ENCODE data around the gene OR7A17. TPM values are rescaled to one million over a fixed set of nuclear protein-coding genes. Genes with fewer than 3 reads are reported as not detected.

OR7A17 gene
- not detected for total RNA-seq
- polyA plus RNA-seq (2013, experiment 1 of 2) = not detected
- not detected for polyA plus RNA-seq (2013, experiment 2 of 2)
- 0 to 0.18 (median 0) reads per million in 172 experiments for total RNA-seq

GRCh38 chr19:14886032-14886431, at the start of gene OR7A17:
OR7A17 (minus strand) TSS chr19:14886132; CDS start chr19:14881355, 4,777 bp downstream.
- DNase-seq = no peak
- no peak within 1 kb of the TSS for H3K27ac ChIP-seq (ENCODE audit: low read depth in 1 of 2, low read length in 2 of 2)
- H3K4me3 Mint-ChIP-seq = no peak within 1 kb of the TSS
- intact Hi-C loops (cut with DNase I, micrococcal nuclease) = loop anchor here (5.0 kb wide), 2 partner anchors 99 to 964 kb away; no protein-coding TSS in a partner anchor
- no peaks in the 10 kb centered on the region for H3K9me3 Mint-ChIP-seq
- H3K4me3 ChIP-seq (ENCODE audit: low read length) = no peak within 1 kb of the TSS
- no peak for ATAC-seq (ENCODE audit: poor library complexity)
- H3K4me1 ChIP-seq (ENCODE audit: insufficient read depth, low read length) = peaks cover 3% of the 10 kb centered on the region
- ChIA-PET POLR2A (no interaction called here), CTCF (interaction anchor here (0.7 kb wide), 1 partner anchor 18 kb away, joined by 3 read pairs; no protein-coding TSS in a partner anchor)
- H3K27me3 ChIP-seq (ENCODE audit: control insufficient read depth in 1 of 2, insufficient read depth in 2 of 2, low read length in 2 of 2) = peaks cover 7 to 10% of the 10 kb centered on the region in 2 experiments
- H3K36me3 ChIP-seq (ENCODE audit: insufficient read depth, low read length) = no peaks in the 10 kb centered on the region
- no peaks in the 10 kb centered on the region for H3K36me3 Mint-ChIP-seq (ENCODE audit: low read depth)
- H3K27me3 Mint-ChIP-seq = peaks cover 32% of the 10 kb centered on the region
- TF ChIP-seq, protein P1, sequence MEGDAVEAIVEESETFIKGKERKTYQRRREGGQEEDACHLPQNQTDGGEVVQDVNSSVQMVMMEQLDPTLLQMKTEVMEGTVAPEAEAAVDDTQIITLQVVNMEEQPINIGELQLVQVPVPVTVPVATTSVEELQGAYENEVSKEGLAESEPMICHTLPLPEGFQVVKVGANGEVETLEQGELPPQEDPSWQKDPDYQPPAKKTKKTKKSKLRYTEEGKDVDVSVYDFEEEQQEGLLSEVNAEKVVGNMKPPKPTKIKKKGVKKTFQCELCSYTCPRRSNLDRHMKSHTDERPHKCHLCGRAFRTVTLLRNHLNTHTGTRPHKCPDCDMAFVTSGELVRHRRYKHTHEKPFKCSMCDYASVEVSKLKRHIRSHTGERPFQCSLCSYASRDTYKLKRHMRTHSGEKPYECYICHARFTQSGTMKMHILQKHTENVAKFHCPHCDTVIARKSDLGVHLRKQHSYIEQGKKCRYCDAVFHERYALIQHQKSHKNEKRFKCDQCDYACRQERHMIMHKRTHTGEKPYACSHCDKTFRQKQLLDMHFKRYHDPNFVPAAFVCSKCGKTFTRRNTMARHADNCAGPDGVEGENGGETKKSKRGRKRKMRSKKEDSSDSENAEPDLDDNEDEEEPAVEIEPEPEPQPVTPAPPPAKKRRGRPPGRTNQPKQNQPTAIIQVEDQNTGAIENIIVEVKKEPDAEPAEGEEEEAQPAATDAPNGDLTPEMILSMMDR (IDR thresholded peaks at IDR 0.05) = no peak
- no peaks in the 10 kb centered on the region for H3K9me3 ChIP-seq (ENCODE audit: control insufficient read depth in 1 of 2, insufficient read depth in 1 of 2, low read length in 2 of 2)
- no peaks in the 10 kb centered on the region for H3K4me1 Mint-ChIP-seq (ENCODE audit: low read depth)
- no peak within 1 kb of the TSS for H3K27ac Mint-ChIP-seq

DNA sequence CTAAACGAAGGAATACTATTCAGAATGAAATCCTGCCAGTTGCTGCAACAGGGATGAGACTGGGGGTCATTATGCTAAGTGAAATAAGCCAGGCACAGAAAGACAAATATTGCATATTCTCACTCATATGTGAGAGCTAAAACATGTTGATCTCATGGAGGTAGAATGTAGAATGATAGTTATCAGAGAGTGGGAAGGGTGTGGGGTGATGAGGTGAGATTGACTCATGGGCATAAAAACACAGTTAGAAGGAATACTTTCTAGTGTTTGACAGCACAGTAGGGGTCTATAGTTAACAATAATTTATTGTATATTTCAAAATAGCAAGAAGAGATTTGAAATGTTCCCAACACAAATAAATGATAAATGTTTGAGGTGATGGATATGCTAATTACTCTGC, 47.6 kb upstream of the OR7A17 start:
- H3K4me3 ChIP-seq (ENCODE audit: low read length) = no peak overlapping the region
- intact Hi-C loops (cut with DNase I, micrococcal nuclease) = no loop called here
- H3K9me3 Mint-ChIP-seq = peaks cover 4% of the 10 kb centered on the region
- CTCF ChIA-PET = no interaction called here
- TF ChIP-seq, protein P1 (IDR thresholded peaks at IDR 0.05) = no peak
- no peaks in the 10 kb centered on the region for H3K4me1 ChIP-seq (ENCODE audit: insufficient read depth, low read length)
- POLR2A ChIA-PET = interaction anchor here (0.6 kb wide), 1 partner anchor 149 kb away, joined by 3 read pairs; the partner anchor contains the start of gene OR1I1
- DNase-seq = no peak
- H3K27me3 ChIP-seq (ENCODE audit: control insufficient read depth in 1 of 2, insufficient read depth in 2 of 2, low read length in 2 of 2) = peaks cover 3 to 11% of the 10 kb centered on the region in 2 experiments
- no peaks in the 10 kb centered on the region for H3K36me3 Mint-ChIP-seq (ENCODE audit: low read depth)
- no peak overlapping the region for H3K27ac Mint-ChIP-seq
- H3K27ac ChIP-seq (ENCODE audit: low read depth in 1 of 2, low read length in 2 of 2) = no peak overlapping the region
- no peak overlapping the region for H3K4me3 Mint-ChIP-seq
- H3K4me1 Mint-ChIP-seq (ENCODE audit: low read depth) = no peaks in the 10 kb centered on the region
- peaks cover 44% of the 10 kb centered on the region for H3K27me3 Mint-ChIP-seq
- no peaks in the 10 kb centered on the region for H3K36me3 ChIP-seq (ENCODE audit: insufficient read depth, low read length)
- no peak for ATAC-seq (ENCODE audit: poor library complexity)
- no peaks in the 10 kb centered on the region for H3K9me3 ChIP-seq (ENCODE audit: control insufficient read depth in 1 of 2, insufficient read depth in 1 of 2, low read length in 2 of 2)

- Histone ChIP-seq H3K27me3 (ENCODE audit: control insufficient read depth in 1 of 2, insufficient read depth in 2 of 2, low read length in 2 of 2) (peaks cover 0 to 8% of the 10 kb centered on the region in 2 experiments), H3K9me3 (ENCODE audit: control insufficient read depth in 1 of 2, insufficient read depth in 1 of 2, low read length in 2 of 2) (peaks cover 0 to 7% of the 10 kb centered on the region in 2 experiments), H3K27ac (ENCODE audit: low read depth in 1 of 2, low read length in 2 of 2) (no peak overlapping the region), H3K4me3 (ENCODE audit: low read length) (no peak overlapping the region), H3K36me3 (ENCODE audit: insufficient read depth, low read length) (no peaks in the 10 kb centered on the region), H3K4me1 (ENCODE audit: insufficient read depth, low read length) (no peaks in the 10 kb centered on the region)
- Mint-ChIP-seq H3K4me3 (no peak overlapping the region), H3K36me3 (ENCODE audit: low read depth) (no peaks in the 10 kb centered on the region), H3K4me1 (ENCODE audit: low read depth) (no peaks in the 10 kb centered on the region), H3K27me3 (peaks cover 65% of the 10 kb centered on the region), H3K9me3 (no peaks in the 10 kb centered on the region), H3K27ac (no peak overlapping the region)
- ChIA-PET CTCF (interaction anchor here (0.6 kb wide), 1 partner anchor 175 kb away, joined by 3 read pairs; no protein-coding TSS in a partner anchor), POLR2A (no interaction called here)
- no peak for DNase-seq
- intact Hi-C loops (cut with DNase I, micrococcal nuclease) = no loop called here
- TF ChIP-seq, protein P1 (IDR thresholded peaks at IDR 0.05) = no peak
- ATAC-seq (ENCODE audit: poor library complexity) = no peak
These were observed 30.9 kb upstream of the OR7A17 start for GRCh38 chr19:14916848-14917247.

All from CD4-positive, alpha-beta T cell (primary cell).